ENCODE results near the gene GABRB1.
"Not testable (repeated sequence)": the region's sequence is repeated elsewhere in the genome, so short reads cannot be mapped to it uniquely, and the experiment has no call there.

Gene GABRB1

DNA sequence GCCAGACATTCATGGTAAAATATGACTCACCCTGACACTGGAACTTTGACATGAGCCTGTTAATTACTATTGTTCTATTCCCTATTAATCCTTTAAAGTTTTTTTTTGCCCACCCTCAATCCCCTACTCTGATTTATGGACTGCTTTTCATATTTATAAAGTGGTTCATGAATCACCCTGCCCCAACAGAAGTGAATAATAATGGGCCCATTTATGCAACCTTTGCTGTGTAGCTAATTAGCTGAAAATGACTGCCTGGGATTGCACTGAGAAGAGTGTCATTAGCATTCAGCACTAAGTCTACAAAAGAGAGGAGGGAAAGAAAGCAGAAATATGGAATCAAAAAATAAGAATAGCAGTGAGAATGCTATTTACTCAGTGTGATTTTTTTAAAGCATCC lies 277.8 kb downstream of the GABRB1 start:
- no peak for DNase-seq (ENCODE audit: low read depth)

DNA sequence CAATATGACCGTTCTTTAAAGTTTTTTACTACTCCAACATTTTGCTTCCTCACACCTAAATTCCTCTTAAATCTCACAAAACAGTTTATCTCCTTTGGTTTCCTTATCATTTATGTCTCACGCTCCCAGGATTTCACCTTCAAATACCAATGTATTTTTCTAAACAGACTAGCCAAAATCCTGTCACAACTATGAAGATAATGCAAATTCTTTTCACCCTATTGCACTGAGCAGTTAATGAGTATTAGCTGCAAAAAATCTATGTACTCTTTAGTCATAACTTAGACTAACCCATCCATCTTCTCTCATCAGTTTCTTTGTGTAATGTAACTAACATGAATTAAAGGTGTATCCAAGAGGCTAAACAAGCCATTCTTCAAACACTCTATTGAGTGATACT lies 280.8 kb downstream of the GABRB1 start:
- no peak for DNase-seq (ENCODE audit: low read depth)

DNA sequence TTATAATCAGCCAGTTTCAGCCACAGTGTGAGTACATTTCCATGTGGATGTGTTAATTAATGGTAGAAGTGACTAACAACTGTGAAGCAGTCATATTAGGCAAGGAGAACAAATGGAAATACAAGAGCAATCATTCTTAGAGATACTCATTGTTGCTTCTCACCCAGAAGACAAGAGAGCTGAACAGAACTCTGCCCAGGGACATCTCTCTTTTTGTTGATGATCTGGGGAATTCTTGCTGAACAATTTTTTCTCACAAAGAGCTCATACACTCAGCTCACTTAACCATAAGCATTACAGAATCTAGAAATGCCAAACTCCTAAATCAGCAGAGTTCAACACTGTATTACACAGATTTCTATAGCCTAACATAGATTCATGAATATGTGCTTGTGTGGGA lies 282.0 kb downstream of the GABRB1 start:
- no peak for DNase-seq (ENCODE audit: low read depth)

DNA sequence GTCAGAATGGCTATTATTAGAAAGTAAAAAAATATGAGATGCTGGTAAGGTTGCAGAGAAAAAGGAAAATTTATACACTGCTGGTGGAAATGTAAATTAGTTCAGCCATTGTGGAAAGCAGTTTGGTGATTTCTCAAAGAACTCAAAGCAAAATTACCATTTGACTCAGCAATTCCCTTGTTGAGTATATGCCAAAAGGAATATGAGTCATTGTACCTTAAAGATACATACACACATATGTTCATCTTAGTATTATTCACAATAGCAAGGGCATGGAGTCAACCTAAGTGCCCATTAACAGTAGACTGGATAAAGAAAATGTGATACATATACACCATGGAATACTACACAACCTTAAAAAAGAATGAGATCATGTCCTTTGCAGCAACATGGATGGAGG lies 284.0 kb downstream of the GABRB1 start:
- DNase-seq (ENCODE audit: low read depth) = no peak

DNA sequence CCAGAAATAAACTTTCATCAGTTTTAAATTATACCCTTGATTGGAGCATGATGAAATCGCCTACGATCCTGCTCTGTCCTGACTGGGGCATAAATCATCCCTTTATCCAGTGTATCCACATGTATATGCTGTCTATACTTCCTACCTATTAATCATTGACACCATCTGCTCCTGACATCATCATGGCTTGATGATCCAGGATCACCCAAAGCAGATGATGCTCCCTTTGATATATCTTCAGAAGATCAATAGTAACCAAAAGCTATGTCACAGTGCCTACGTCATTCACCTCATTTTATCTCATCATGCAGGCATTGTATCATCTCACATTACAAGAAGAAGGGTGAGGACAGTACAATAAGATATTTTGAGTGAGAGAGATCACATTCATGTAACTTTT lies 294.7 kb downstream of the GABRB1 start:
- DNase-seq (ENCODE audit: low read depth) = no peak

DNA sequence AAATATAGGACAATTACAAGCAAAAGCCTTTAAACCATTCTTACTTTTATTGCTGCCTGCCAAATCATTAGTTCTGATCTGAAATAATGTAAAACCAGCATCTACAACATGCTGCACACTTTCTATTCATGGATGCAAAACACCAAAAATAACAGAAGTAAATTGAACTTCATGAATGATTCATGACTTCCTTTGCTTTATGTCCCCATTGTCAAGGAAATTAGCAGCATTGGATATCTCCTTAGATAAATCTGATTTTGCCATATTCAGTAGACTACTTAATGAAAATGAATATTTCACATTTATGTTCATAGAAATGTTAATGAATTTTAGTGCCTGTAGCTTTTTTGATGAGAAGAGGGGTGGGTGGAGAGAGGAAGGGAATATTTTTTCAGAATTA lies 299.5 kb downstream of the GABRB1 start:
- no peak for DNase-seq (ENCODE audit: low read depth)

DNA sequence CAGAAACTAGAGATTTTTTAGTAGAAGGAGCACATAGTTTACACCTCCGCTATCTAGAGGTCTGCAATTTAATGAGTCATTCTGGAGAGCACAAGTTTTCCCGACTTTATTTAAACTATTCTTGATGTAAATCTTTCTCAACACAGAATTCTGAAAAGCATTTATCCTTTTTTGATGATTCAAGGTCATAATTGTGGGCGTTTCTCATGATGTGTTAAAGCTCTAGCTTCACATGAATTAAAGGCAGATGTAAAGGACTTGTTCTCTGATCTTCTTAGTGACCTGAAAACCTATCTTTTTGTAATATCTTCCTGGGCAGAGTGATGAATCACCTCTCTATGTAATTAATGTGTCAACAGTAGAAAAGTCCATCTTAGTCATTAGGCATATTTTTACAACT lies 303.3 kb downstream of the GABRB1 start:
- no peak for DNase-seq (ENCODE audit: low read depth)

DNA sequence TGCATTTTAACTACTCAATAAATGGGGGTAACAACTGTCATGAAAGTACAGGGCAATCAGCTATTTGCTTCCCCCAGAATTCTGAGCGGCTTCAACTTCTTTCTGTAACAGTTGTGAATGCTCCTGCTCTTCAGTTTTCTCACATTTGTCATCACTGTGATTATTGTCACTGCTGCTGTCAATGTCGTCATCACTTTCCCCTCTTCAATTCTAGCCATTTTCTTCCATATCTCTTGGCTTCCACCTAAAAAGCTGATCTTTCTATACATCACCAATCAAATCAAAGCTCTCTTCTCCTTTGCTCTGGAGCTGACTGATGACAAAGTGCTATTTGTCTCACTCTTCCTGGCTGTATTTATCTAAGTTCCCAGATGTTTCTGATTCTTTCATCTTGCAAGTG lies 306.5 kb downstream of the GABRB1 start:
- DNase-seq (ENCODE audit: low read depth) = no peak

DNA sequence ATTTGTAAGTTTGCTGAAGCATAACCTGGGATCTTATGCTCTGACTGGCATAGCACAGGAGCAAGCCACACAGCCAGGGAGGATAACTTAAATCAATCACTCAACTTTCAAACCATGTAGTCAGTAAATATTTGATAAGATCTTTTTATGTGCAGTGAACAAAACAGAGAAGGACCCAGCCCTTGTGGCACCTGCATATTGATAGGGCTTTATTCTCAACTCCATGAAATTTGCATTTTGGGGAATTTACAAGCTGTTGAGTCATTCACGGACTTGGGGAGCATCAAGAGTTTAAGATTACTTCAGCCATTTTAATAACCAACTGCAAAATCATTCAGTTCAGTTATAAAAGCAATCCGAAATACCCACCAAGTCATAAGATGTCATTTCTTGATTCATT lies 309.5 kb downstream of the GABRB1 start:
- no peak for DNase-seq (ENCODE audit: low read depth)

DNA sequence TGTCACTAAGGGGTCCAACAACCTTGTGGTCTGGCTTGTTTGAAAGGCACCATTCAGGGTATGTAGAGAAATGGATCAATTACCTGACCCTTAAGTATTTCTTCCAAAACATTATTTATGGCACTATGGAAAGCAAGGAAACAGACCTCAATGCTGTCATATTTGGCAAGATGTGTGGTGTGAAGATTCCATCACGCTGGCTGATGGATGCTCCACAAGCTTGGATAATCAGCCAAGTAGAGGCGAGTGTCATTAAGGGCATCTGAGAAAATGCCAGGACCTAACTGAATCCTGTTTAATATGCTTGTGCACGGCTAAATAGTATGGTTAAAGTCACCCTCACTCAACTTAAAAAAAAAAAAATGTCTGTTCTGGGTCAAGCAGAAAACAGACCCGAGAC lies 311.4 kb downstream of the GABRB1 start:
- no peak for DNase-seq (ENCODE audit: low read depth)

DNA sequence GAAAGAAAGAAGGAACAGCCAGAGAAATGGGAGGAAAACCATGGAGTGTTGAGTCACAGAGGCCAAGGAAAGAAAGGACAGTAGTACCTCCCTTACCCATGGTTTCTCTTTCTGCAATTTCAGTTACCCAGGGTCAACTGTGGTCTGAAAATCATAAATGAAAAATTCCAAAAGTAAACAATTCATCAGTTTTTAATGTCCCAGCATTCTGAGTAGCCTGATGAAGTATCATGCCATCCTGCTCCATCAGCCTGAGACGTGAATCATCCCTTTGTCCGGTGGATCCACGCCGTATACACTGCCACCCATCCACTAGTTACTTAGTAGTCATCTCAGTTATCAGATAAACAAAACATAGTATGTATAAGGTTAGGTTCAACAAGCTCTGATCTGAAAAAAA lies 318.0 kb downstream of the GABRB1 start:
- no peak for DNase-seq (ENCODE audit: low read depth)

DNA sequence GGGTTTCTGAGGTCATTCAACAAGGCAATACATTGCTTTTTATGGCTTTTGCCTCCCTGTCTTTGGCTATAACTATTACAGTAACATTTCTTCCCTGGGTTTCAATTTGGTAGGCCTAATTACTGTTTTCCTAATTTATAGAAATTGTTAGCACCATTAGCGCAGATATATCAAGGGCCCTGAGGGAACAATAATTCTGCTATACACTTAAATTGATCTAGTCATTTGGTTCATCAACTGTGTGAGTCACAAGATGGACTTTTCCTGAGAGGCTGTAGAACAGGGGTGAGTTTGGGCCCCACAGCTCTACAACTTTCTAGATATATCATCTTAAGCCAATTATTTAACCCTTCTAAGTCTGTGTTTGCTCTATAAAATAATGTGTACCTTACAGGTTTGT lies 324.2 kb downstream of the GABRB1 start:
- DNase-seq (ENCODE audit: low read depth) = no peak

DNA sequence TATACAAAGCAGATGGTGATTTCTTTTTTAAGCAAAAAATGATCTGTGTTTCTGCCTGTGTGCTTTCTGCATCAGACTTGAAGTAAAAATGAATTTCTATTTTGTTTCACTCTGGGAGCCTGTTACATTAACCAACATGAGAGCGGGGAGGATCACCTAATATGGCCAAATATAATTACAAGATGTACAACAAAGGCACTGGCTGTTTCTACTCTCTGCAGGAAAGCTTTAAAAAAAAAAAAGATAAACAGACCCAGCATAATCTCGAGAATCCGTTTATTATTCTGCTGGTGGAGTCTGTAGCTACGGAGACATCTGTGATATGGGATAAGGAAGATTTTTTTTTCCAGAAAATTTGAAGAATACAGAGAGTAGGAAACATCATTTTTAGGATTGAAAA lies 328.5 kb downstream of the GABRB1 start:
- DNase-seq (ENCODE audit: low read depth) = no peak

DNA sequence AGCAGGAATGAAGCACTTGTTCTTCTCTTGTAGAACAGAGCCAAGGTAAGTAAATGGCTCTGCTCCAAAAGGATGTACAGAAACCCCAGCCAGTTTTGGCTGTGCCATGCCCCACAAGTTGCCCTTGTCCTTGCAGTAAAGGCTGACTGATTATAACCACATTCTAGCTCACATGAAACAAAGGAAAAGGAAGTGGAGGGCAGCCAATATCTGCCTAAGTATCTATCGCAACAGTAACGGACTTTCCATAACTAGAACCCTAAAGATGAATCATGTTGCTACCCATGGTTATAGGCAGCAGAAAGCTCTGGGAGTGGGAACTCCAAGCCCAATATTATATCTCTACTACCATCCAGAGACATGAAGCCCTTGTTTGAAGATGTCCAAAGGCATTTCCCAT lies 336.4 kb downstream of the GABRB1 start:
- no peak for DNase-seq (ENCODE audit: low read depth)

DNA sequence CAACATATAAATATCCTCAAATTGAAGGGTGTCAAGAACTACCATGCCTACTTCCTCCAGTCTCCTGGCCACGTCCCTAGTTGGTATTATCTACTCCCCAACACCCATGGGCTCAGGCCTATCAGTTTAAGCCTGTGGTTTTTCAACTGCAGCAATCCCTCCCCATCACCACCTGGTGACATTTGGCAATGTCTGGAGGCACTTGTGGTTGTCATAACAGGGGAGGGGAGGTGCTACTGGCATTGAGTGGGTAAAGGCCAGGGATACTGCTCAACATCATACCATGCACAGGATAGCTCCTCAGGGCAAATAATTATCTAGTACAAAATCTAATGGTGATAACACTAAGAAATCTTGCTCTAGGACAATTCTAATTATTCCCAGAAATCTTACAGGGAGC lies 336.8 kb downstream of the GABRB1 start:
- DNase-seq (ENCODE audit: low read depth) = no peak

DNA sequence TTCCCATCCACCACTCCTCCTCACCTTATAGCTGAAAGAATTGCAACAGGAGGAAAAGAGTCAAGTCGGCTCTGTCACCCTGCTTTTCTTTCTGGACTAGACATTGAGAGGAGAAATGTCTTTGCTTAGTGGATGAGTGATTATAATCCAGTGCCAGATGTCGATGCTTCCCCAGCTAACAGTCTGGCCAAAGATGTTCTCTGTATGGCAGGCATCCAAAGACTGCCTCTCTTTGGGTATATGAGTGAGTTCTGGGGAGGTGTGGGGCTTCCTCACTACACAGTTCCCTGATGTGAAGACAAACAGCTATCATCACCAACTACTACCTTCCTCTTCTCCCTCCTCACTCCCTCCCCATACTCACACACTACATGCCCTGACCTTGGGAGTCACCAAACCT lies 341.2 kb downstream of the GABRB1 start:
- no peak for DNase-seq (ENCODE audit: low read depth)

DNA sequence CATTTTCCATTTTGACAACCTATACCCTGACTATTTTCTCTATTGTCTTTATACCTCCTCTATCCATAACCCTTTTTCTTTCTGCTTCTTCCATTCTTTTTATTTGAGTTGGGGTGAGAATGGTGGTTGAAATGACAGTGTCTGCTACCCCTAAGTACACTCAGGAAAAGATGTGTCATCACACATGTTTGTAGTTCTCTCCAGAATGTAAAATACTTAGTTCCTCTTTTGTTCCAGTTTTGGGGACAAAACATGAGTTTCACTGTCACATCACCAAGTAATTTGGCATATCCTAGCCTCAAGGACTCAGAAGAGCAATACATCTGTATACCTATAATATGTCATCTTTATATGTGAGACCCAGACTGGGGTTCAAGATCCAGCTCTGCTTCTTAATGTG lies 341.8 kb downstream of the GABRB1 start:
- no peak for DNase-seq (ENCODE audit: low read depth)

DNA sequence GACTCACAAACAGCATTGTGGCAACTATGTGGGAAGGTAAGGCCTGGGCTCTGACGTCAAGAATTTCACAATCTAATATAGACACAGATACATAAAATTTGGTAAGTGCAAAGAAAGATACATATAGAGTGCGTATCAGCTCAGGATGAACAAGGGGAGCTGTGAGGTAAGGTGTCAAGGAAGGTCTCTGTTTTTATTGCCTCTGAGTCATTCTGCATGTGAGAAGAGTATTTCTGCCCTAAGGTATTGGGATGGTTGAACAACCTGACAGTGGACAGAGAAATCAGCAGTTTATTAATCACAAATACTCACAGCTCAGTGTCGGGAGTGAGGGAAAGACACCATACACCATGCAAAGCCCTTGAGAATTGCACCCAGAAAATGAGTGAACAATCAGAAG lies 342.3 kb downstream of the GABRB1 start:
- DNase-seq (ENCODE audit: low read depth) = no peak

DNA sequence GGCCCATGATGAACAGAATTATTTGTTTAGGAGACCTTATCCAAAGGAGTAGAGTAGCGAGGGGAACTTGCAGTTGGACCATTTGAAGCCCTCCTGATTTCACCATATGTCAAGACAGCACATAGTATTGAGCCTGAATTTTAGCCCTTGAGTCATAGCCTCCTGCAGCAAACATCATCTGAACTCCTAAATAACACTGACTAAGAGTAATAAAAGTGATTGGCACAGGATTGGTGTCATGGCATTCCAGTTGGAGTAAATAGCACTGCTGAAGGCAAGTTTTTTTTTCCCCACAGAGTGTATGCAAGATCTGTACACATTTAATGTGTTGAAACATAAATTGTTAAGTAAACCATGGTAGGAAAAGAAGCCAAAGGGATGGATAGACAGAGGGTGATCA lies 343.1 kb downstream of the GABRB1 start:
- no peak for DNase-seq (ENCODE audit: low read depth)

DNA sequence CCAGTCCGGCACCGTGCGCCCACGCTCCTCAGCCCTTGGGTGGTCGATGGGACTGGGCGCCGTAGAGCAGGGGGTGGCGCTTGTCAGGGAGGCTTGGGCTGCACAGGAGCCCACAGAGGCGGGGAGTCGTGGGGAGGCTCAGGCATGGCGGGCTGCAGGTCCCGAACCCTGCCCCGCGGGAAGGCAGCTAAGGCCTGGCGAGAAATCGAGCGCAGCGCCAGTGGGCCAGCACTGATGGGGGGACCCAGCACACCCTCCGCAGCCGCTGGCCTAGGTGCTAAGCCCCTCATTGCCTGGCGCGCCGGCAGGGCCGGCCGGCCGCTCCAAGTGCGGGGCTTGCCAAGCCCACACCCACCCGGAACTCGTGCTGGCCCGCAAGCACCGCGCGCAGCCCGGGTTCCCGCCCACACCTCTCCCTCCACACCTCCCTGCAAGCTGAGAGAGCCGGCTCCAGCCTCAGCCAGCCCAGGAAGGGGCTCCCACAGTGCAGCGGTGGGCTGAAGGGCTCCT lies 346.7 kb downstream of the GABRB1 start:
- DNase-seq (ENCODE audit: low read depth) = not testable (repeated sequence)

DNA sequence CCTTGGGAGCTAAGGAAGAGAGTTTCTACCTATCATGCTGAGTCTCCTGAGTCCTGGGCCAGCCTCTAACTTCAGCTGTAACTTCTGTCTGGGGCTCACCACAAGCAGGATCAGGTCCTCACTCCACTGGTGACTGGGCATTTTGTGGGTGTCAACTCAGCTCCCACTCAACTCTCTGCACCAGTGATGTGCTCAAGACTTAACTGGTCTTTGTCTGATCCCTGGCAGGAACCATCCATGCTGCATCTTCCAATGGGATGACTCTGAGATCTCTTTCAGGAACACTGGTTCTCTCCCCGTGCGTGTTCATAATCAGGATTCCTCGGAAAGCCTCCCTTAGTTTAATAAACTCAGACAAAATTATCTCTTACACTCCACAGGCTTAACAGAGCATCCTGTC lies 349.8 kb downstream of the GABRB1 start:
- DNase-seq (ENCODE audit: low read depth) = no peak

DNA sequence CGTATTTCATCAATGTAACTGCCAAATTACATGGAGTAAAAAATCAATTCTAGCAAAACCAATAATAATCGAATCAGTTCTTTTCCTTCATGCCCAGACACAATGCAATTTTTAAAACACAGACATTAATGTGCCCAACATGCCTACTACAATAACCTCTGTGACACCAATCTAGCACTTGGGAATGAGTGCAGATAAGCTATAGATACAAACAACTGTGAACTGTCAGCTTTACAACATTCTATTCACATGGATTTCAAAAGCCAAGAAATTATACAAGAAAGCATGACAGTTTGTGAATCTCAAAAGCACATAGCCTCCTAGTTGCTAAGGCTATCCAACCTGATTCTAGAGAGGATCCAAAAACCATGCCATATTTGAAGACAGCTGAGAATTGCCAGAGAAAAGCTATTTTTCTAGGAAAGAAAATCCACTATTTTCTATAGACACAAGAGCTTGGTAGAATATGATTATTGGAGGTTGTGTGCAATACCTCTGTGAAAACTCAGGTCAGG lies 351.5 kb downstream of the GABRB1 start:
- no peak for DNase-seq (ENCODE audit: low read depth)

DNA sequence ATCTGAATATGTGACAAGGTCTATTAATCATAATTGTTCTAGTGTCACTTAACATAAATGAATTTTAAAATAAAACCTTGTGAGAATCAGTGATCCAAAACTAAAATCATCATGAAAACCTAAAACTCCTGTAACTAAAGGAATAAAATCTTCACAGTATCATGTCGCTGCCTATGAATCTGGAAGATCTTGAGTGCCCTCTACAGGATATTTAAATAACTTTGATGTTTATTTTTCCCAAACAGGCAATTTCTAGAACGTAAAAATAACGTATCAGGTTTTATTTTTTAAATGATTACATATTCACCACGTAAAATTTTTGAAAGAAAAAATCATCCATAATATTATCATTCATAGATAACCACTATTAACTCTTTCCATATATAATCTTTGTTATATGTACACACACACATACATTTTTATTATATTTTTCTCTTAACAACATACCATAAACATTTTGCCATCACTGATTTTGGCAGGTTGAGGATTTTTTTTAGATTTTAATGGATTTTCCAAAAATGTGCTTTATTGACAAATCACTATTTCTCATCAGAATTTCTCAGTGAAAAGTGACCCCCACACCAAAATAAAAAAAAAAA lies 352.6 kb downstream of the GABRB1 start:
- DNase-seq (ENCODE audit: low read depth) = no peak

DNA sequence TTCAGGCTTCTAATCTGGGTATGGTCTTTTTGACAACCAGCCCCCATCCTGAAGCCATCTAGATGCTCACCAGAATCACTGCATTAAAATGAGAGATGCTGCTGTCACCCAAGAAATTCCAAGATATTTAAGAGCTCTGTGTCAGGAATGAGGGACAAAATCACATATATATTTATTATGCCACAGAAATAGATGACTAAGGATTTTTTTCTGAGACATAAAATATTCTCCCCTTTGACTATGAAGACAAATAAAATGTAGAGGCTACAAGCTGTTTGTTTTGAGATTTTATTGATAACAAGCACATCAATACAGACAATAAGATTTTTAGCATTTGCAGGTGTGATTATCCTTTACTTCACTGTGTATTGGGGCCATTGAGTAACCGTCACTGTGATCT lies 354.8 kb downstream of the GABRB1 start:
- DNase-seq (ENCODE audit: low read depth) = no peak

Measured in activated T-cell treated with anti-CD3 and anti-CD28 coated beads for 24 hours (primary cell).